ENCODE results near the gene GOLGA8N.
"Not testable (repeated sequence)": the region's sequence is repeated elsewhere in the genome, so short reads cannot be mapped to it uniquely, and the experiment has no call there.

The GOLGA8N gene

DNA sequence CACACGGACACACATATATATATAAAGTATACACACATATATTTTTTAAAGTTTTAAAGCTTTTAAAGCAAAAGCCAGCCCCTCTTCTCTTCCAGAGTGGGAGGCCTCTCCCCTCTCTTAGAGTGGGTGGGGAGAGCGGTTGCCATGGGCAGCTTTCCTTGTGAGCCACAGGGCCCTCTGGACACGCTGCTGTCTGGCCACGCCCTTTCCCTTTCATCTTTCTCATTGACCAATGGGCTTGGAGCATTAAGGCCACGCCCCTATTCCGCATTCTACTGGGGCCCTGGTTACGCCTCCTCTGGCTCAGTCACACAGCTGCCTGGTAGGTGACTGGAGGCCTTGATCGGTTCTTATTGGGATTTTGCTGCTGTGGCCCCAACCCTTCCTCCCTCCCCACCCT is at the start of gene GOLGA8N:
TSS of gene GOLGA8N (plus strand) at position 306 of the 400 bp plus-strand sequence.
- DNase-seq = not testable (repeated sequence)

DNA sequence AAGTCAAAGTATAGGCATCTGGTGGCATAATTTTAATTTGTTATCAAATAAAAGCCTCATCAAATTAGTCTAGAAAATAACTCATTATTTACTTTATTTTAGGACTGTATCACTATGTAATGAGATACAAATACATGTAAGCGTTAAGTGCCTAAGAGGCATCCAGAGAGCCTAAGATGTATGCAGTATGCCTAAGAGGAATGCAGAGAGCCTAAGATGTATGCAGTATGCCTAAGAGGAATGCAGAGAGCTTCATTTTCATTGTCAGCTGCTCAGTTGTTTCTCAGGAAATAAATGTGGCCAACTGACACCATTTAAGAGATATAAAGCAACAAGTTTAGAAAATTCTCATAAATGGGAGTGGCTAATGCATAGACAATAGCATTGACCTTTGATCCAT is 49.8 kb upstream of the GOLGA8N start:
- DNase-seq = not testable (repeated sequence)

DNA sequence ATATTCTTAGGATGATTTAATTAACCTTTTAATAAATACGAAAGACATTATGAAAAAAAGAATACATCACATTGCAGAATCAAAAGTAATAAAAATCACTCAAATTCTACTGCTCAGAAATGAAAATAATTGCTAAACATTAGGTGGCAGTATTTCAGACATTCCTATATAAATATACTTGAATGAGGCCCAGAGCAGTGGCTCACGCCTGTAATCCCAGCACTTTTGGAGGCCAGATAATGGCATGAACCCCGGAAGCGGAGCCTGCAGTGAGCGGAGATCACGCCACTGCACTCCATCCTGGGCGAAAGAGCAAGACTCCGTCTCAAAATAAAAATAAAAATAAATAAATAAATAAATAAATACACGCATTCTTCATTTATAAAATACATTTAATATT is 48.1 kb upstream of the GOLGA8N start:
- DNase-seq = not testable (repeated sequence)

DNA sequence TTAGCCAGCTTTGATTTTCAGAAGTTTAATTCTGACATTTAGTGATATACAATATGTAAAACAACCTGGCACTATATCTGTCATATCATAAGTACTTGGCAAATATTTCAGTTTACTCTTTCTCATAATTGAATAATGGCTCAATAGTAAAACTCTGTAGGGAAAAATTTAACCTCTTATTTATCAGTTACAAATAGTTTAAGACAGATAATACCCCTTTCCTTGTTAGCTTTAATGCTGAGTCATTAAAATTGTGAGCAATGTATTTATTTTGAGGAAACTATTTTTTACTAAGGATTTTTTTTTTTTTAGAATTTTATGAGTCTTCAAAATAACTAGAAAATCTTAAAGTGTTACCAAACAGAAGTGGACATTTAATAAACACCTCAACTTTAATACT is 38.7 kb upstream of the GOLGA8N start:
- not testable (repeated sequence) for DNase-seq

DNA sequence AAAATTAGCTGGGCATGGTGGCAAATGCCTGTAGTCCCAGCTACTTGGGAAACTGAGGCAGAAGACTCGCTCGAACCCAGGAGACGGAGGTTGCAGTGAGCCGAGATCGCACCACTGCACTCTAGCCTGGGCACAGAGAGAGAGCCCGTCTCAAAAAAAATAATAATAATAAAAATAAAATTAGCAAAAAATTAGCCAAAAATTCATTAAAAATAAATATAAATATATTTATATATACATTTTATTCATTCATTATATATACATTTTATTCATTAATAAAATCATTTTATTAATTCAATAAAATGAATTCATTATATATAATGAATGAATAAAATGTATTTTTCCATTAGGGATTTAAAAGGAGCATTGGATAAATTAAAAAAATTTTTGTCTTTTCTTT is 31.1 kb upstream of the GOLGA8N start:
- not testable (repeated sequence) for DNase-seq

DNA sequence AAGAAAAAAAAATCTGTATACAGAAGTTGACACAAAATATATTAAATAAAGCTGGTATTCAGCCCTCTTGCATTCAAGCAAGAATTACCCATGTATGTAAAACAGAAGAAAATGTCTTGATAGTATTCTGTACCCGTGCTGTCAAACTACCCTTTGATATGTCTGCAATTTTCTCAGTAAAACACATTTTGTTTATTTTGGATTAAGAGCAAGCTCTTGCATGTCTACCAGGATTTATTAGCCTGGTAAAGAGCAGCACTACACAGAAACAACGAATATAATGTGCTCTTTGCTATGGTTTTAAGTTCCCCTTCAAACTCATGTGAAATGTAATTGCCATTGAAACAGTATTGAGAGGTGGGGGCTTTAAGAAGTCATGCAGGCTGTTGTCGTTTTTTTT is 24.3 kb upstream of the GOLGA8N start:
- not testable (repeated sequence) for DNase-seq

DNA sequence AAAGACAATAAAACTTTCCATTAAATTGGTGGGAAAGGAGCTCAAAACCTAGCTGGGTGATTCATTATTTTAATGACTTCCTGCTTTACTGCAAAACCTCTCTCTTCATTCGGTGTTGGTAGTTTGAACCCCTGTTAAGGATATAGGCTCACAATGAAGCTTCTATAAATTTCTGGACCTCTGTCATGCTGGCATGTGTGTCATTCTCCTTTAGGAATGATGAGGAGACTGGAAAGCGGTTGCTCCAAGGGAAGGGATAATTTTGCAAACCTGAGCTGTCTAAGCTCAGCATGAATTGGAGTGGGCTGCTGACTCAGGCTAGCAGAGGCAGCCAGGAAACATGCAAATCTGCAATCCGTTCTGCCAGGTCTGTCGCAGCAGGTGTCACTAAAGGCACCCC is 14.8 kb upstream of the GOLGA8N start:
- not testable (repeated sequence) for DNase-seq

DNA sequence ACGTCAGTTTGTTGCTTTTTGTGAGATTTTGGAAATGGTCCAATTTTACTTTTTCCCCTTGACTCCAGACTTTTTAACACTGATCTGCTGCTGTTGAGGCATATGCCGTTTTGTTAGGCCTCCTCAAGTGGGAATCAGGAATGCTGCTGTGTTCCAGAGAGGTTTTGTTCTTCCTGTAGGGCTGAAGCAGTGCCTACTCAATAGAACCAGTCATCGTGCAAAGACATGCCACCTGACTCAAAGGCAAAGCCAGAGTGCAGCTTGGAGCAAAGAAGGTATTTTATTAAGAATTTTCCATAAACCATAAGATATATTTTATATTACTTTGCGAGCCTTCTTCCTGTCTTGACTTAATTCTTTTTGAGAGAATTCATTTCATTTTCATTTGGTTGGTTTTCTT is 7.4 kb upstream of the GOLGA8N start:
- DNase-seq = not testable (repeated sequence)

DNA sequence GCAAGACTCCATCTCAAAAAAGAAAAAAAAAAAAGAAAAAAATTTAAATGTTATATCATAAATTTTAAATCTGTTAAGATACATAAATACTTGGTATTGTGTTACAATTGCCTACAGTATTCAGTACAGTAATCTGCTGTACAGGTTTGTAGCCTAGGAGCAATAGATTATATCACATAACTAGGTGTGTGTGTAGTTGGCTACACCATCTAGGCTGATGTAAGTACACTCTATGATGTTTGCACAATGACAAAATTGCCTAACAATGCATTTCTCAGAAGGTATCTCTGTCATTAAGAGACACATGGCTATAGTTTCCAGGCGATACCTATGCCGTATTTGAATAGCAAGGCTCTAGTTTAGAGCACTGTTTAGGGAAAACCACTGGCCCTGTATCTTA is 16.3 kb downstream of the GOLGA8N start:
- DNase-seq = not testable (repeated sequence)

DNA sequence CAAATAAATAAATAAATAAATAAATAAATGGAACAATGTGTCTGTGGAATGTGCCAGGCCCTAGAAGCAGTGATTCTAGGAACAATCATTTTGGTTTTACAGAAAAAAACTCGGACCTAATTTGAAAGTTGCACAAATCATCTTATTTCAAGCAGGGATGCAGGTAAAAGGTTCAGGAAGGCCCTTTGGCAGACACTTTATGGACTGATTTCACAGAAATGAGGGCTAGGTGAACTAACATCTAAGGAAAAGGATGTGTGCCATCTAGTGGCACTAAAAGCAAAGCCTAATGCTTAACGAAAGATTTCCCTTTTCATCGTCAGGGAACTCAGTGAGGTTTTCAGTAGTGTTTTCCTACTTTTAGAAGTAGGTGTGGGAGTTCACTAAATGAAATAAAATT is 17.5 kb downstream of the GOLGA8N start:
- DNase-seq = not testable (repeated sequence)

DNA sequence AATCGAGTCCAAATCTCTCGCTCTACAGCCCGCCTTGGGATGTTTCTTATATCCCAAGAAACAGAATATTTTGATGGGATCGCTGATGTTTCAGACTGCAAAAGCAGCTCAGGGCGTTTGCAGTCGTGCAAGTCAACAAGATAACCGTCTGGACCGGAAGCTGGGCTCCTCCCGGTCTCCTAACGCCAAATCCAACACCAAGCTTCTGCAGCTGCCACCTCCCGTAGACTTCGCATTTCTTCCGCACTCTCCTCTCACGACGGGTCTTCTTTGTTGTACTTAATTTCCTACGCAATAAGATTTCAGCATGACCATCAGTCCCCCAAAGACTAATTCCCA is 21.4 kb downstream of the GOLGA8N start:
- DNase-seq = not testable (repeated sequence)

DNA sequence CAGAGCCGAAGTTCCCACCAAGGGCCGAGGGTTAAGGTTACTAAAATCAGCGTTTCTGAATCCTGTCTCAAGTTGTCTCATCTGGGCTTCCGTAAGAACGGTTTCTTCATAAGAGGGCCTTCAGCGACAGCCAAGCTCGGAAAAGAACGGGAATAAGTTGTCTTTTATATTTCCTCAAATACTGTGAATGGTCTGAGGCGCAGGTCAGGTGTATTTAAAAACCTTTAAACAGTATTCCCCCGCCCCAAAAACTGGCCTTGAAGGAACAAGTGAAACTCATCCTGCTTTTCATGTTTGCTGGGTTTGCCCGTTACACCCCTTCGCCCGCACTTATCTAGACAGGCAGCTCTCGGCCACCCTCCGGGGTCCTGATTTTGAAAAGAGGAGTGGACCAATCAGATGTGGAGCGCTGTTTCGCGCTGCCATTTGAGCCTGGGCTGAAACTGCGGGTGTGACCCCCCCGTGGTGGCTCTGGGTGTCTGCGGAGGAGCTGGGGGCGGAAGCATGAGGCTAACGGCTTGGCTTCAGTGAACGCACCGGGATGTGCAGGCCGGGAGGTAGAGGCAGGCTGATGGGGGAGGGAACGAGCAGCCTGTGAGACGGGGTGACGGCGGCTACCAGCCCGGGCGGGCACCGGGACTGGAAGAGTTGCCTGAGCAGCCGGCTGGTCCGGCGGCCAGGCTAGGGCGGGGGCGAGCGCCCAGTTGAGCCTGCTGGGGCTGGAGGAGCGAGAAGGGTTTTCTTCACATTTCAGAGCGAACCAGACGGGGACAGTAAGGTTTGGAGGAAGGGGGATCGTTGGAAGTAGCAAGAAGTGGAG is 22.0 kb downstream of the GOLGA8N start, which contains the start of gene ARHGAP11A:
TSS of gene ARHGAP11A (plus strand) at position 454 of the 820 bp plus-strand sequence. CDS start 708 bp downstream, outside the sequence.
- not testable (repeated sequence) for DNase-seq

DNA sequence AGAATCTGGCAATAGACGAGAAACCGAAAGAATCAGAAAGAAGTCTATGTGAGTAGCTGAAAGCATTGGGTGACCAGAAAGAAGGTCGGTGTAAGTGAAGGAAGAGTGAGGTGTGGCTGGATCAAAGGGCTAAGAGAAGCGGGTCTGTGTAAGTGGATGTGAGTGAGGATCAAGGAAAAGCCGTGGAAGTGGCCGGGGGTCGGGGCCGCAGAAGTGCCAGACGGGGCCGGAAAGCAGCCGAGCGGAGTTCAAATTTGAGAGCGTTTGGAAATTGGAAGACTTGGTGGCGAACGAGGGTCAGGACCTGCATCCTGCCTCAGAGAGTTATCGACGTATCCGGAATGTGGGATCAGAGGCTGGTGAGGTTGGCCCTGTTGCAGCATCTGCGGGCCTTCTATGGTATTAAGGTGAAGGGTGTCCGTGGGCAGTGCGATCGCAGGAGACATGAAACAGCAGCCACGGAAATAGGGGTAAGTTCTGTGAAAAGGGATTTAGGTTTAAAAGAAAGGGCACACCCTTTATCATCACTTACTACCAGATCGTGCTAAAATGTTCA is 22.7 kb downstream of the GOLGA8N start:
- not testable (repeated sequence) for DNase-seq

DNA sequence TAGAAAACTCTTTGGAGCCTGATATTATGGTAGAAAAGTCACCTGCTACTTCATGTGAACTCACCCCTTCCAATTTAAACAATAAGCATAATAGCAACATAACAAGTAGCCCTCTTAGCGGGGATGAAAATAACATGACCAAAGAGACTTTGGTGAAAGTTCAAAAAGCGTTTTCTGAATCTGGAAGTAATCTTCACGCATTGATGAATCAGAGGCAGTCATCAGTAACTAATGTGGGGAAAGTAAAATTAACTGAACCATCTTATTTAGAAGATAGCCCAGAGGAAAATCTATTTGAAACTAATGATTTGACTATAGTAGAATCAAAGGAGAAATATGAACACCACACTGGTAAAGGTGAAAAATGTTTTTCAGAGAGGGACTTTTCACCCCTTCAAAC is 43.2 kb downstream of the GOLGA8N start:
- no peak for DNase-seq

DNA sequence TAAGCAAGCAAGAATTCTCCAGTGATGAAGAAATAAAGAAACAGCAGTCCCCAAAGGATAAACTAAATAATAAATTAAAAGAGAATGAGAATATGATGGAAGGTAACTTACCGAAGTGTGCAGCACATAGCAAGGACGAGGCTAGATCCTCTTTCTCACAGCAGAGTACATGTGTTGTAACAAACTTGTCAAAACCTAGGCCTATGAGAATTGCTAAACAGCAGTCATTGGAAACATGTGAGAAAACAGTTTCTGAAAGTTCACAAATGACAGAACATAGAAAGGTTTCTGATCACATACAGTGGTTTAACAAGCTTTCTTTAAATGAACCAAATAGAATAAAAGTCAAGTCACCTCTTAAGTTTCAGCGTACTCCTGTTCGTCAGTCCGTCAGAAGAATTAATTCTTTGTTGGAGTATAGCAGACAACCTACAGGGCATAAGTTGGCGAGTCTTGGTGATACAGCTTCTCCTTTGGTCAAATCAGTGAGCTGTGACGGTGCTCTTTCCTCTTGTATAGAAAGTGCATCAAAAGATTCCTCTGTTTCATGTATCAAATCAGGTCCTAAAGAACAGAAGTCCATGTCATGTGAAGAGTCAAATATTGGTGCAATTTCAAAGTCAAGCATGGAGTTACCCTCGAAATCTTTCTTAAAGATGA is 43.8 kb downstream of the GOLGA8N start:
- no peak for DNase-seq

DNA sequence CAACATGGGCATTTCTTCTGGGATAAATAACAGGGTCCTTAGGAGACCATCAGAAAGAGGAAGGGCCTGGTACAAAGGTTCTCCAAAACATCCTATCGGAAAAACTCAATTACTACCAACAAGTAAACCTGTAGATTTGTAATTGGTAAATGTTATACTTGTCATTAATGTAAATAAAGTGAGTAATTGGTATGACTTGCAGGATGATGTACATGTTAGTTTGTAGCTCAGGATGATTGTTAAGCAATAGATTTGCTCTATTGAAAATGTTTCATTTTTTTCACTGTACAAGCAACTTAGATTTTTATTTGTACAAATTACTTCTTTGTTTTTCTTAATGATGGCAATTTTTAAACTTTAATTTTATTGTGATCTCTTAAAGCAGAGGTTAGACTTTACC is 44.4 kb downstream of the GOLGA8N start:
- no peak for DNase-seq

DNA sequence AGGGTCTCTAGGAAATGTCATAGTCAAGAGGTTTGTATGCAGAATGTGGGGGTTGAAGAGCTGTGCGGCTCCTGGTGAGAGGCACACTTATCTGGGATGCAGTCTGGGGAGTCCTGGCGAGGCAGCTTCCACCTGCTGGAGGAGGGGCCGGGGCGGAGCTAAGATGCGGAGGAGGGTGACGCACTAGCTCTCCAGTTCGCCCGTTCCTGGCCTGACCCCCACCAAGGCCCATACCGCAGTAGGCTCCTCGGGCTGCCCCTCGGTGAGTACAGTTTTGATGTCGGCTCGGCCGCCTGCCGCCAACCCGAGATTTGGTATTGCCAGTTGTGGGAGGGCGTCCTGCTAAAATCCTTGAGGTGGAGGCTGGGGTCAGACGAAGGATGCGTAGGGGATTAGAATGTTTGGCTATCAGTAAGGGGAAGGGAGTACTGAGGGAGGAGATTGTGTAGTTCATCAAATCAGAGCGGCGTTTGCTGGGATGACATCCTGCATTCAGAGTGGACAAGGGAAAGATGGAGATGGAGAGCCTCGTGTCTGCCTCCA is 48.3 kb downstream of the GOLGA8N start, which contains the start of gene SCG5:
TSS of gene SCG5 (plus strand) at position 194 of the 543 bp plus-strand sequence. CDS start 1,883 bp downstream, outside the sequence.
- DNase-seq = peak; percentile 80

DNA sequence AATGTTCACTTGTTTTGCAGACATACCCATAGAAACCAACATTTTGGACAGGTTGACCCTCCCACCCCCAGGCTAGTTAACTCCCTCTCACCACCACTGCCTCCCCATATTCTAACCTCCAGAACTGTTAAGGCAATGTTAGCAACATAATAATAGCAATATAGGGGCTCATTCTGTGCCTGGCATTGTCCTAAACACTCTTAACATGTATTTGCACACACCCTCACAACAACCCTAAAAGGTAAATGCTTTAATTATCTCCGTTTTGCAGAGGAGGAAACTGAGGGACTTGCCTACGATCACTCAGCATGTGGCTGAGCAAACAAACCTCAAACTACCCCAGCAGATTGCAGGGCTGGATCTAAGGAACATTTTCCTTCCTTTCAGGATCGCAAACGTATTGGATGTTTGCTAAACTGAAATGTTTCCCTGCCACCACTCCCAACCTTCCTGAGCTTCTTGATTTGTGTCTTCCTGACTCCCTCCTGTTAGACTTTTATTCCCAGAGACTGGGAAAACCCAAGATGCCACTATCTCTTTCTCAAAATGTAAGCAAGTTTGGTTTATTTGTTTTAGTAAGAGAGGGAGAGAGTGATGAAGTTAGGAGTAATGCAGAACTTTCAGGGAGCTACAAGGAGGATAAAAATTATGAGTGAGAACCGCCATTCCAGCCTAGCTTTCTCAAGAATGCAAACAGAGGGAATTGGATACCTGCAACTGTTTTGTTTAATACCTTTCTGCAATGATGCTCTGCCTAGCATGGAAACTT is 49.6 kb downstream of the GOLGA8N start:
- DNase-seq = no peak

DNA sequence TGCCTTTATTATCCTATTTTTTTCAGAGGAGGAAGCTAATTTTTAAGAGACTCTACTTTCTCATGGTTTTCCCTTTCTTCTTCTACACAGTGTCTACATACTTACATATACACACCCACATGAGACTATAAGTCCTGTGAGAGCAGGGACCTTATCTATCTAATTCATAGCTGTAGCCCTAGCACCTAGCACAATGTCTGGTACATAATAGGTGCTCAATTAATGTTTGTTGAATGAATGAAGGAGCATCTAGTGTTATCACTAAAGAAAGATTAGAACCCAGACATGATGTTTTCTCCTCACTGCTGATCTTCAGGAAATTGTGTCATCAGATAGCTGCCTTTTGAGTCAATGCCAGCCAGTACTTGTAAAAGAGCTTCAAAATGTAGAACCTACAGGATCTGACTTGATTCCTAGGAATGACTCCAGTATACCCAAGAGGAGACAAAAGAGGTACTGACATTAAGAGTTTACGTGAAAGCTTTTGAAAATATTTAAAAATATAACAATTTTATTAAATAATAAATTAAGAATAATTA is 50.7 kb downstream of the GOLGA8N start:
- no peak for DNase-seq

DNA sequence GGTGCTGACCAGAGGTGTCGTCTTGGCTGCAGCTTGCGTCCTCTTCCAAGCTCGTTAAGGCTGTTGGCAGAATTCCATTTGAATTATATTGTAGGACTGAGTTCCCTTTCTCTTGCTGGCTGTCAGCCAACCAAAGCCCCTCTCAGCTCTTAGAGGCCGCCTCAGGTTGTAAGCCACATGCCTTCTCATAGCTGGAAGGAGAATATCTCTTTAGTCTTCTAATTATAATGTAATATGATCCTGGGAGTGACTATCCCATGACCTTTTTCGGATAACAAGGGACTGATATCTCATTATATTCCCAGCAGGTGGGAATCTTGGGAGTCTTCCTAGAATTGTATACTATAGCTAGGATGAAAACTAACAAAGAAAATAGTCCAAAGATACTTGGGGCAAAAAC is 53.0 kb downstream of the GOLGA8N start:
- DNase-seq = peak; percentile 5

DNA sequence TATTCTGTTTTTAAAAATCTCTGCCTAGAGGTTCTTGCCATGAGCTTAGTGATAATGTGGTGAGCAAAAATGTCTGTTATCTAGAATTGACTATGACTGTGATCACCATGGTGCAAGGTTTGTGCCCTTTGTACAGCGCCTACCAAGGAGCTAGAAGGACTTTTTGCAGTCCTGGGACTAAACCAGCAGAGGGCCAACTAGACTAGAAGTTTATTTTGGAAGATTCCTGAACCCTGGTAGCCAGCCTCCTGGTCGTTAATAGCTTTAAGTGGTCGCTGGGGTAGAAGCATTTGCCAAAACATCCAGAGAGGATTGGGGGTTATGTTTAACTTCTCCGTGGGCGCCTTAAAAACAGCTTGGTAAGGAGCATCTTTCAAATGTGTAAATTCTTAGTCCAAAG is 56.1 kb downstream of the GOLGA8N start:
- DNase-seq = no peak

DNA sequence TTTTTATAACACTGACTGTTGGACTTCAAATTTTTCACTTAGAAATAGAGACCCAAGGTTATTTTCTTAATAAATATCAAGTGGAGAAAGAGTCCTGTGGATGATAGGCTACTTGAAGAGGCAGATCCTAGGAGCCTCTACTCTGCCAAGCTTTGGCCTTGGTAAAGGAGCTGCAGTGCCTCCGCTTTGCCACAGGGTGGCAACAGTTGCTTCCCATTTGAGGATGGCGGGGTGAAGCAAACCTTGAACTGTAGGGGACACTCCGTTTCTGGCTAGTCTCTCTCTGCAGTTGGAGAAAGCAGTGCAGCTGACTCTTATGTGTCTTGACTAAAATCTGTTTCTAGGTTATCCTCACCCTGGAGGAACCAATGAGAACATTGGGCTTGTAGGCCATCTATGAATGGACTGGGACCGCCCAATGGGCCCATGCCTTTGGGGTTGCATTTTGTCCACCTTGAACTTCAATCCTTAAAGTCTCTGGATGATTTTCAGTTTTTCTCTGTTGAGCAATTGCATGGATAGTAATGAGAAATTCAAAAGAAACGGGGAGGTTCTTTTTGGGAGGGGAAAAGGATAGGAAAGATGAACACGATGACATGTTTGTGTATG is 58.1 kb downstream of the GOLGA8N start:
- peak; percentile 14 for DNase-seq

All from NCI-H510A (cell line).